GM23338 (cell line): ENCODE results near the gene TOR2A. TPM values are rescaled to one million over a fixed set of nuclear protein-coding genes. Genes with fewer than 3 reads are reported as not detected.

ENCODE experiments used
- ATAC-seq: fragments of 200-7000 bp; cut with Tn5 transposase; 3 replicates; pipeline ENCODE4 v1.9.1; 2020
- DNase-seq: peaks from one replicate; pipeline ENCODE4 v3.0.0-alpha.2; 2015; ENCODE audit warnings: low spot score
- H2AFZ ChIP-seq: fragments of 200-600 bp; sonication (generic); 2 replicates; pipeline ENCODE4 v1.8.0; 2016; ENCODE audit warnings: antibody characterized with exemption, mild to moderate bottlenecking, moderate library complexity
- H3F3A ChIP-seq: fragments of 200-600 bp; sonication (generic); replicated peaks from 2 replicates; pipeline ENCODE4 v1.8.0; 2017; ENCODE audit warnings: antibody characterized with exemption, mixed run types, low read depth
- H3K27ac ChIP-seq: fragments of 200-600 bp; sonication (generic); 2 replicates; pipeline ENCODE4 v1.6.1; 2016; ENCODE audit warnings: low read depth
- H3K27me3 ChIP-seq: fragments of 200-600 bp; sonication (generic); 2 replicates; pipeline ENCODE4 v1.8.0; 2016; ENCODE audit warnings: mild to moderate bottlenecking, mixed run types, moderate library complexity; ENCODE audit not compliant: insufficient read depth
- H3K36me3 ChIP-seq: fragments of 200-600 bp; sonication (generic); 2 replicates; pipeline ENCODE4 v1.8.0; 2016; ENCODE audit warnings: mild to moderate bottlenecking; ENCODE audit not compliant: insufficient read depth
- H3K4me1 ChIP-seq: fragments of 200-600 bp; sonication (generic); 2 replicates; pipeline ENCODE4 v1.8.0; 2016; ENCODE audit warnings: mild to moderate bottlenecking, moderate library complexity; ENCODE audit not compliant: insufficient read depth
- H3K4me2 ChIP-seq: fragments of 200-600 bp; sonication (generic); 2 replicates; pipeline ENCODE4 v1.7.1; 2017; ENCODE audit warnings: mixed run types
- H3K4me3 ChIP-seq: fragments of 200-600 bp; sonication (generic); 2 replicates; pipeline ENCODE4 v1.6.1; 2016; ENCODE audit warnings: mixed run types
- H3K79me2 ChIP-seq: fragments of 200-600 bp; sonication (generic); replicated peaks from 2 replicates; pipeline ENCODE4 v1.8.0; 2017; ENCODE audit warnings: mild to moderate bottlenecking; ENCODE audit not compliant: insufficient read depth
- H3K9me2 ChIP-seq: fragments of 200-600 bp; sonication (generic); 2 replicates; pipeline ENCODE4 v1.8.0; 2017; ENCODE audit not compliant: insufficient read depth
- H4K20me1 ChIP-seq: fragments of 200-600 bp; sonication (generic); replicated peaks from 2 replicates; pipeline ENCODE4 v1.8.0; 2017; ENCODE audit warnings: mild to moderate bottlenecking; ENCODE audit not compliant: insufficient read depth
- H3K27ac Mint-ChIP-seq: 2 replicates; pipeline ENCODE4 v1.8.0; 2020; ENCODE audit warnings: inconsistent platforms, mild to moderate bottlenecking, moderate library complexity, mixed read lengths
- H3K27me3 Mint-ChIP-seq: 3 replicates; pipeline ENCODE4 v1.8.0; 2022; ENCODE audit warnings: low read depth, mild to moderate bottlenecking, moderate library complexity, mixed read lengths, inconsistent platforms; ENCODE audit not compliant: insufficient read depth, poor library complexity
- H3K36me3 Mint-ChIP-seq: 3 replicates; pipeline ENCODE4 v1.8.0; 2021; ENCODE audit warnings: low read depth, mild to moderate bottlenecking, inconsistent platforms, moderate library complexity, mixed read lengths
- H3K4me1 Mint-ChIP-seq: 3 replicates; pipeline ENCODE4 v1.8.0; 2020; ENCODE audit warnings: mild to moderate bottlenecking, inconsistent platforms, mixed read lengths
- H3K4me3 Mint-ChIP-seq: 3 replicates; pipeline ENCODE4 v1.8.0; 2021; ENCODE audit warnings: moderate library complexity, mild to moderate bottlenecking, inconsistent platforms, mixed read lengths
- H3K9me3 Mint-ChIP-seq: 3 replicates; pipeline ENCODE4 v1.8.0; 2020; ENCODE audit warnings: moderate library complexity, mild to moderate bottlenecking, inconsistent platforms, mixed read lengths
- EZH2 ChIP-seq: fragments of 200-600 bp; sonication (generic); IDR thresholded peaks from one replicate; pipeline ENCODE4 v1.8.0; 2017; ENCODE audit warnings: antibody characterized with exemption, mild to moderate bottlenecking, low read depth; ENCODE audit not compliant: unreplicated experiment
- POLR2AphosphoS5 ChIP-seq: IDR thresholded peaks from 2 replicates; pipeline ENCODE4 v1.6.1; 2016; ENCODE audit warnings: antibody characterized with exemption, low read depth
- STAT1 ChIP-seq: IDR thresholded peaks from one replicate; pipeline ENCODE4 v1.6.1; 2016; ENCODE audit warnings: antibody characterized with exemption; ENCODE audit not compliant: unreplicated experiment
- ZNF331 ChIP-seq: fragments of 250-450 bp; sonication (Bioruptor Pico); IDR thresholded peaks from 2 replicates; pipeline ENCODE4 v1.5.0; 2020; ENCODE audit warnings: low read depth, mild to moderate bottlenecking, moderate library complexity
- polyA plus RNA-seq: library from polyadenylated mRNA; unstranded; fragments of >200 nt; fragmentation: Nextera tagmentation; extraction: Ambion mirVana; gene quantifications from 2 replicates; pipeline ENCODE4 v1.2.1, GENCODE V29; 2016
- total RNA-seq: library from RNA; depleted of rRNA; stranded (reverse); fragments of >200 nt; shearing (Covaris generic); gene quantifications from 2 replicates; pipeline ENCODE4 v1.2.3, GENCODE V29; 2014
- TF ChIP-seq, protein P1 (sequence below): fragments of 250-450 bp; sonication (Bioruptor Pico); IDR thresholded peaks from 2 replicates; pipeline ENCODE4 v1.5.0; 2020; ENCODE audit warnings: mild to moderate bottlenecking, moderate library complexity
- TF ChIP-seq, protein P2 (sequence below): IDR thresholded peaks from one replicate; pipeline ENCODE4 v1.6.1; 2018; ENCODE audit warnings: antibody characterized with exemption; ENCODE audit not compliant: unreplicated experiment

TOR2A gene
- total and polyA plus RNA-seq, 2 experiments from 2014 or later, result 14.4 to 23.5 TPM

DNA sequence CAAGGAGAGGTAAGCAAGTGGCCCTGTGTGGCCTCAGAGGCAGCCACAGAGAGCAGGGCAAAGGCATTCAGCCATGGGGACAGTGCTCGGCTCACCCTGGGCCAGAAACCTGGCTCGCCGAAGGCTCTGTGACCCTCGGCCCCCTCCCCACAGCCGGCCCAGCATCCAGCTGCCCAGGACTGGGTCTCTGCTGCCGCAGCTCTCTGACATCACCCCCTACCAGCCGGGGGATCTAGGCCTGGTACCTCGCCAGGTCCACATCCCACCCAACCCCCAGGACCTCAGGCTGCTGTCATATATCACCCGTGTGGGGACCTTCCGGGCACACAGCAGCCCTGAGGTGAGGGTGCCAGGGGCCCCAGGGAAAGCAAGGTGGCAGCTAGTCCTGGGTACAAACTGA, 22.2 kb downstream of the TOR2A start:
- Mint-ChIP-seq H3K27me3 (peaks cover 15% of the 10 kb centered on the region), H3K27ac (no peak overlapping the region), H3K9me3 (peaks cover 4% of the 10 kb centered on the region; the same call in 2 of the 3 replicates), H3K36me3 (no peaks in the 10 kb centered on the region), H3K4me3 (no peak overlapping the region; the same call in 2 of the 3 replicates), H3K4me1 (peaks cover 27% of the 10 kb centered on the region)
- Histone ChIP-seq H3K4me3 (no peak overlapping the region), H3K9me2 (no peaks in the 10 kb centered on the region), H3F3A (0 out of 2 replicates have a peak, but pooled peaks cover 12% of the 10 kb centered on the region), H3K27ac (no peak overlapping the region), H2AFZ (no peak overlapping the region), H3K36me3 (no peaks in the 10 kb centered on the region), H3K4me2 (no peak overlapping the region), H4K20me1 (no peaks in the 10 kb centered on the region), H3K4me1 (peaks cover 10% of the 10 kb centered on the region), H3K79me2 (no peaks in the 10 kb centered on the region), H3K27me3 (no peaks in the 10 kb centered on the region)
- ATAC-seq (no peak), DNase-seq (no peak)
- TF ChIP-seq POLR2AphosphoS5, result no peak

DNA sequence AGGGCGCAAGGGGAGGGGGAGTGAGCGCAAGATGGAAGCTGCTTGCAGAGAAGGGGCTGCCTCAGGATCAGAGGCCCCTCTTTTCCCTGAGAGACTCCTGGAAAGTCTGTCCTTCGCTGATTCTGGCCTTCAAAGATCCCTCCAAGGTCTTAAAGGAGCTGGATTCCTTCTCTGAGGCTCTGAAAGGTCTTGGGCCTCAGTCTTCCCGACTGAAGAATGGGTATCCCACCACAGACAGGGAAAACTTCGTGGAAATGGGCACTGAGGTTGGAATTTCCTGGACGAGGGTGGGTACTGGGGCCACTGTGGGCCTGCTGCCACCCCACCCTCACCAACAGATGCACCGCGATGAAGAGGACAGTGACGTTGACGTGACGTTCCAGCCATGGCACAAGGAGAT, 22.7 kb downstream of the TOR2A start:
- H3K4me2 ChIP-seq, result 0 out of 2 replicates have a peak overlapping the region, but pooled peaks have one; percentile 51
- Mint-ChIP-seq H3K36me3 (no peaks in the 10 kb centered on the region), H3K27ac (no peak overlapping the region), H3K27me3 (peaks cover 15% of the 10 kb centered on the region), H3K4me1 (peaks cover 27% of the 10 kb centered on the region), H3K9me3 (peaks cover 4% of the 10 kb centered on the region; the same call in 2 of the 3 replicates), H3K4me3 (peak overlapping the region; percentile 12; the same call in 1 of the 3 replicates)
- H3K4me3 ChIP-seq, result no peak overlapping the region
- no peak for DNase-seq
- ATAC-seq, result no peak
- H2AFZ ChIP-seq, result no peak overlapping the region
- no peak for TF ChIP-seq POLR2AphosphoS5
- TF ChIP-seq, protein P1, sequence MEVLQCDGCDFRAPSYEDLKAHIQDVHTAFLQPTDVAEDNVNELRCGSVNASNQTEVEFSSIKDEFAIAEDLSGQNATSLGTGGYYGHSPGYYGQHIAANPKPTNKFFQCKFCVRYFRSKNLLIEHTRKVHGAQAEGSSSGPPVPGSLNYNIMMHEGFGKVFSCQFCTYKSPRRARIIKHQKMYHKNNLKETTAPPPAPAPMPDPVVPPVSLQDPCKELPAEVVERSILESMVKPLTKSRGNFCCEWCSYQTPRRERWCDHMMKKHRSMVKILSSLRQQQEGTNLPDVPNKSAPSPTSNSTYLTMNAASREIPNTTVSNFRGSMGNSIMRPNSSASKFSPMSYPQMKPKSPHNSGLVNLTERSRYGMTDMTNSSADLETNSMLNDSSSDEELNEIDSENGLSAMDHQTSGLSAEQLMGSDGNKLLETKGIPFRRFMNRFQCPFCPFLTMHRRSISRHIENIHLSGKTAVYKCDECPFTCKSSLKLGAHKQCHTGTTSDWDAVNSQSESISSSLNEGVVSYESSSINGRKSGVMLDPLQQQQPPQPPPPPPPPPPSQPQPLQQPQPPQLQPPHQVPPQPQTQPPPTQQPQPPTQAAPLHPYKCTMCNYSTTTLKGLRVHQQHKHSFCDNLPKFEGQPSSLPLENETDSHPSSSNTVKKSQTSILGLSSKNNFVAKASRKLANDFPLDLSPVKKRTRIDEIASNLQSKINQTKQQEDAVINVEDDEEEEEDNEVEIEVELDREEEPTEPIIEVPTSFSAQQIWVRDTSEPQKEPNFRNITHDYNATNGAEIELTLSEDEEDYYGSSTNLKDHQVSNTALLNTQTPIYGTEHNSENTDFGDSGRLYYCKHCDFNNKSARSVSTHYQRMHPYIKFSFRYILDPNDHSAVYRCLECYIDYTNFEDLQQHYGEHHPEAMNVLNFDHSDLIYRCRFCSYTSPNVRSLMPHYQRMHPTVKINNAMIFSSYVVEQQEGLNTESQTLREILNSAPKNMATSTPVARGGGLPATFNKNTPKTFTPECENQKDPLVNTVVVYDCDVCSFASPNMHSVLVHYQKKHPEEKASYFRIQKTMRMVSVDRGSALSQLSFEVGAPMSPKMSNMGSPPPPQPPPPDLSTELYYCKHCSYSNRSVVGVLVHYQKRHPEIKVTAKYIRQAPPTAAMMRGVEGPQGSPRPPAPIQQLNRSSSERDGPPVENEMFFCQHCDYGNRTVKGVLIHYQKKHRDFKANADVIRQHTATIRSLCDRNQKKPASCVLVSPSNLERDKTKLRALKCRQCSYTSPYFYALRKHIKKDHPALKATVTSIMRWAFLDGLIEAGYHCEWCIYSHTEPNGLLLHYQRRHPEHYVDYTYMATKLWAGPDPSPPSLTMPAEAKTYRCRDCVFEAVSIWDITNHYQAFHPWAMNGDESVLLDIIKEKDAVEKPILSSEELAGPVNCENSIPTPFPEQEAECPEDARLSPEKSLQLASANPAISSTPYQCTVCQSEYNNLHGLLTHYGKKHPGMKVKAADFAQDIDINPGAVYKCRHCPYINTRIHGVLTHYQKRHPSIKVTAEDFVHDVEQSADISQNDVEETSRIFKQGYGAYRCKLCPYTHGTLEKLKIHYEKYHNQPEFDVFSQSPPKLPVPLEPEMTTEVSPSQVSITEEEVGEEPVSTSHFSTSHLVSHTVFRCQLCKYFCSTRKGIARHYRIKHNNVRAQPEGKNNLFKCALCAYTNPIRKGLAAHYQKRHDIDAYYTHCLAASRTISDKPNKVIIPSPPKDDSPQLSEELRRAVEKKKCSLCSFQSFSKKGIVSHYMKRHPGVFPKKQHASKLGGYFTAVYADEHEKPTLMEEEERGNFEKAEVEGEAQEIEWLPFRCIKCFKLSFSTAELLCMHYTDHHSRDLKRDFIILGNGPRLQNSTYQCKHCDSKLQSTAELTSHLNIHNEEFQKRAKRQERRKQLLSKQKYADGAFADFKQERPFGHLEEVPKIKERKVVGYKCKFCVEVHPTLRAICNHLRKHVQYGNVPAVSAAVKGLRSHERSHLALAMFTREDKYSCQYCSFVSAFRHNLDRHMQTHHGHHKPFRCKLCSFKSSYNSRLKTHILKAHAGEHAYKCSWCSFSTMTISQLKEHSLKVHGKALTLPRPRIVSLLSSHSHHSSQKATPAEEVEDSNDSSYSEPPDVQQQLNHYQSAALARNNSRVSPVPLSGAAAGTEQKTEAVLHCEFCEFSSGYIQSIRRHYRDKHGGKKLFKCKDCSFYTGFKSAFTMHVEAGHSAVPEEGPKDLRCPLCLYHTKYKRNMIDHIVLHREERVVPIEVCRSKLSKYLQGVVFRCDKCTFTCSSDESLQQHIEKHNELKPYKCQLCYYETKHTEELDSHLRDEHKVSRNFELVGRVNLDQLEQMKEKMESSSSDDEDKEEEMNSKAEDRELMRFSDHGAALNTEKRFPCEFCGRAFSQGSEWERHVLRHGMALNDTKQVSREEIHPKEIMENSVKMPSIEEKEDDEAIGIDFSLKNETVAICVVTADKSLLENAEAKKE (CRISPR knock-in tag), result no peak
- TF ChIP-seq, protein P2, sequence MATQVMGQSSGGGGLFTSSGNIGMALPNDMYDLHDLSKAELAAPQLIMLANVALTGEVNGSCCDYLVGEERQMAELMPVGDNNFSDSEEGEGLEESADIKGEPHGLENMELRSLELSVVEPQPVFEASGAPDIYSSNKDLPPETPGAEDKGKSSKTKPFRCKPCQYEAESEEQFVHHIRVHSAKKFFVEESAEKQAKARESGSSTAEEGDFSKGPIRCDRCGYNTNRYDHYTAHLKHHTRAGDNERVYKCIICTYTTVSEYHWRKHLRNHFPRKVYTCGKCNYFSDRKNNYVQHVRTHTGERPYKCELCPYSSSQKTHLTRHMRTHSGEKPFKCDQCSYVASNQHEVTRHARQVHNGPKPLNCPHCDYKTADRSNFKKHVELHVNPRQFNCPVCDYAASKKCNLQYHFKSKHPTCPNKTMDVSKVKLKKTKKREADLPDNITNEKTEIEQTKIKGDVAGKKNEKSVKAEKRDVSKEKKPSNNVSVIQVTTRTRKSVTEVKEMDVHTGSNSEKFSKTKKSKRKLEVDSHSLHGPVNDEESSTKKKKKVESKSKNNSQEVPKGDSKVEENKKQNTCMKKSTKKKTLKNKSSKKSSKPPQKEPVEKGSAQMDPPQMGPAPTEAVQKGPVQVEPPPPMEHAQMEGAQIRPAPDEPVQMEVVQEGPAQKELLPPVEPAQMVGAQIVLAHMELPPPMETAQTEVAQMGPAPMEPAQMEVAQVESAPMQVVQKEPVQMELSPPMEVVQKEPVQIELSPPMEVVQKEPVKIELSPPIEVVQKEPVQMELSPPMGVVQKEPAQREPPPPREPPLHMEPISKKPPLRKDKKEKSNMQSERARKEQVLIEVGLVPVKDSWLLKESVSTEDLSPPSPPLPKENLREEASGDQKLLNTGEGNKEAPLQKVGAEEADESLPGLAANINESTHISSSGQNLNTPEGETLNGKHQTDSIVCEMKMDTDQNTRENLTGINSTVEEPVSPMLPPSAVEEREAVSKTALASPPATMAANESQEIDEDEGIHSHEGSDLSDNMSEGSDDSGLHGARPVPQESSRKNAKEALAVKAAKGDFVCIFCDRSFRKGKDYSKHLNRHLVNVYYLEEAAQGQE, result no peak
- TF ChIP-seq ZNF331 (CRISPR knock-in tag), result no peak
- TF ChIP-seq STAT1, result no peak
- TF ChIP-seq EZH2, result no peak
- no peaks in the 10 kb centered on the region for H3K9me2 ChIP-seq
- H3F3A ChIP-seq, result 0 out of 2 replicates have a peak, but pooled peaks cover 12% of the 10 kb centered on the region
- no peaks in the 10 kb centered on the region for H3K27me3 ChIP-seq
- no peaks in the 10 kb centered on the region for H3K36me3 ChIP-seq
- no peak overlapping the region for H3K27ac ChIP-seq
- no peaks in the 10 kb centered on the region for H4K20me1 ChIP-seq
- no peaks in the 10 kb centered on the region for H3K79me2 ChIP-seq
- H3K4me1 ChIP-seq, result peaks cover 10% of the 10 kb centered on the region
